Aorta (tissue), 5 donors: ENCODE results near the gene NLRP5. TPM values are rescaled to one million over a fixed set of nuclear protein-coding genes. Genes with fewer than 3 reads are reported as not detected.
"Not testable (repeated sequence)": the region's sequence is repeated elsewhere in the genome, so short reads cannot be mapped to it uniquely, and the experiment has no call there.

Experiments
- ATAC-seq: fragments of 200-7000 bp; cut with Tn5 transposase; one replicate; pipeline ENCODE4 v1.9.1; 2022; ENCODE audit warnings: moderate library complexity; ENCODE audit not compliant: low FRiP score
- DNase-seq, 2 donors: peaks; one replicate each; pipeline ENCODE4 v3.0.0-alpha.2; 2020
- H3K27ac ChIP-seq, 2 donors: one replicate each; pipeline ENCODE4 v1.5.1; 2013; ENCODE audit warnings: low read length in 2 of 2, mild to moderate bottlenecking in 2 of 2, moderate library complexity in 2 of 2, control low read depth in 1 of 2, inconsistent platforms in 1 of 2, low read depth in 1 of 2
- H3K27me3 ChIP-seq, 2 donors: one replicate each; pipeline ENCODE4 v1.6.1; 2013; ENCODE audit warnings: control low read depth in 1 of 2, low read length in 1 of 2, mild to moderate bottlenecking in 1 of 2, moderate library complexity in 1 of 2; ENCODE audit not compliant: insufficient read depth in 2 of 2, control insufficient read depth in 1 of 2
- H3K36me3 ChIP-seq, 2 donors: one replicate each; pipeline ENCODE4 v1.6.1; 2013; ENCODE audit warnings: control low read depth in 1 of 2, low read length in 1 of 2, mild to moderate bottlenecking in 1 of 2; ENCODE audit not compliant: insufficient read depth in 2 of 2, control insufficient read depth in 1 of 2
- H3K4me1 ChIP-seq, 2 donors: one replicate each; pipeline ENCODE4 v1.6.1; 2013; ENCODE audit warnings: low read length in 2 of 2, control low read depth in 1 of 2, mild to moderate bottlenecking in 1 of 2, moderate library complexity in 1 of 2; ENCODE audit not compliant: insufficient read depth in 2 of 2, control insufficient read depth in 1 of 2
- H3K4me3 ChIP-seq, 2 donors: one replicate each; pipeline ENCODE4 v1.5.1; 2013; ENCODE audit warnings: low read length in 2 of 2, control low read depth in 1 of 2, mild to moderate bottlenecking in 1 of 2
- H3K9me3 ChIP-seq: one replicate; pipeline ENCODE4 v1.6.1; 2013; ENCODE audit warnings: mild to moderate bottlenecking, low read length; ENCODE audit not compliant: control insufficient read depth
- WGBS, 2 donors: extraction: QIAGEN DNeasy Blood & Tissue Kit; methylation state at CpG; one replicate each; pipeline ENCODE4 v1.1.7; 2013; 5-methylcytosine and 5-hydroxymethylcytosine counted together
- intact Hi-C, 2 donors: fragments of 100-400 bp; cut with DNase I; formaldehyde crosslinking; loops; one replicate each; pipeline versions ENCODE4 v1.14.2 to v1.15.0; 2022
- polyA plus RNA-seq, 2 donors: library from polyadenylated mRNA; stranded (reverse); fragments of 200-250 nt; gene quantifications; one replicate each; pipeline ENCODE4 v1.2.3, GENCODE V29; 2013
- total RNA-seq, 2 donors: library from RNA; stranded (reverse); fragmentation: NEBNext Ultra II Directional; extraction: Animal tissue kit (Norgen Biotek cat#: 25700); gene quantifications; one replicate each; pipeline ENCODE4 v1.2.1, GENCODE V29; 2021
- donor health status: healthy with polysubstance abuse.
- donor health status: Bipolar disorder and iron deficiency.
- donor health status: DM: no; HTN: no; CAD: no.
- donor health status: DM: no; HTN: no; CAD: no.
- donor health status: DM: yes; HTN: yes; CAD: no.

NLRP5 gene
- total and polyA plus RNA-seq, 4 donors = not detected

DNA sequence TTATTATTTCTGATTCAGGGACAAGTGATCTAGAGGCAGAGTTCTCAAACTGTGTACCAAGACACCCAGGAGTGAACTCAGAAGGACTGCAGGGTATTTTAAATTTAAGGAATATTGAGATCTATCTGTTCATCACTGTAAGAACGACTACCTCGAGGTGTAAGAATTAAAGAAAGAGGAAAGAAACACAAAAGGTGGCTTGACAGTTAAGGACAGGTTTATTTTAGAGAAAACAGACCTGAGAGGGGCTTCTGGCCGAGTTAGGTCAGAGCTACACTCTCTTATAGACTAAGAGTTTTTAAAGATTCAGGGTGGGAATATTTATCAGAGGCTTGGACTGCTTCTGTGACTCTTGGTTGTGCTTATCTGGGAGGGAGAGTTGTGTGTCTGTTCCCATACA is 12.6 kb upstream of the NLRP5 start:
- intact Hi-C loops = no loop called here
- Histone ChIP-seq H3K36me3 (no peaks in the 10 kb centered on the region), H3K4me3 (no peak overlapping the region), H3K27me3 (no peaks in the 10 kb centered on the region), H3K4me1 (no peaks in the 10 kb centered on the region), H3K9me3 (peaks cover 8% of the 10 kb centered on the region), H3K27ac (no peak overlapping the region)
- no peak for DNase-seq
- WGBS, 2 donors = 37 to 47% methylated on average over 3 of the region's 3 CpGs
- ATAC-seq = no peak

DNA sequence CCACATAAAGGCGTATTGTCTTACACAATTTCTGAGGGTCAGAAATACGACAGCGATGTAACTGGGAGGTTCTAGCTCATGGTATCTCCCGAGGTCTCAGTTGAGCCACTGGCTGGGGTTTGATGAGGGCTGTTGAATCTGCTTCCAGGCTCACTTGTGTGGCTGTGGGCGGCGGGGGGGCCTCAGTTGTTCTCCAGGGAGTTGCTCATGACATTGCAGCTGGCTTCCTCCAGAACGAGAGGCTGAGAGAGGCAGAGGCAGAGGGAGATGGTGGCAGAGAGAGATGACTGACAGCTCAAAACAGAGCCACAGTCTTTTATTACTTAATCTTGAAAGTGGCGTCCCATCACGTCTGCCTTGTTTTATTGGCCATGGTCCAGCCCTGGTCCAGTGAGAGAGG is 6.2 kb upstream of the NLRP5 start:
- no peaks in the 10 kb centered on the region for H3K36me3 ChIP-seq
- 69 to 73% methylated on average over 9 of the region's 9 CpGs for WGBS, 2 donors
- peaks cover 5% of the 10 kb centered on the region for H3K9me3 ChIP-seq

DNA sequence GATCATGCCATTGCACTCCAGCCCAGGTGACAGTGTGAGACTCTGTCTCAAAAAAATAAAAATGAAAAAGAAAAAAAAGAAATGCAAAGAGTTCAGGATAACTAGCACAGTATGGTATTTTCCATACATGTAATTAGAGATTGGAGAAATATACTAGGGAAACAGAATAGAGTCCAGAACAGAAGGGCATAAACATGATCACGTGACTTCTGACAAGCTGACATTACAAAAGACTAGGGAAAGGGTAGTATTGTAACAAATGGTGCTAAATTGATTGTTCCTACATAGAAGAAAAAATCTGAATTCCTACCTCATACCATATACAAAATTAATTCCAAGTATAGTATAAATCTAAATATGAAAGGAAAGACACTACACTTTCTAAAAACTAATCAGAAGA is 1.3 kb upstream of the NLRP5 start:
- intact Hi-C loops = no loop called here
- Histone ChIP-seq H3K27me3 (no peaks in the 10 kb centered on the region), H3K4me1 (no peaks in the 10 kb centered on the region), H3K27ac (no peak overlapping the region), H3K9me3 (peaks cover 4% of the 10 kb centered on the region), H3K36me3 (no peaks in the 10 kb centered on the region), H3K4me3 (no peak overlapping the region)
- ATAC-seq (no peak), DNase-seq (no peak)
- WGBS, 2 donors = 71 to 80% methylated on average over 1 of the region's 1 CpG

More for the DNA sequence above, 6.2 kb upstream of the NLRP5 start:
- no peaks in the 10 kb centered on the region for H3K4me1 ChIP-seq
- ATAC-seq (no peak), DNase-seq (no peak)
- H3K27me3 ChIP-seq = no peaks in the 10 kb centered on the region
- intact Hi-C loops = no loop called here
- H3K4me3 ChIP-seq = no peak overlapping the region
- H3K27ac ChIP-seq = no peak overlapping the region

DNA sequence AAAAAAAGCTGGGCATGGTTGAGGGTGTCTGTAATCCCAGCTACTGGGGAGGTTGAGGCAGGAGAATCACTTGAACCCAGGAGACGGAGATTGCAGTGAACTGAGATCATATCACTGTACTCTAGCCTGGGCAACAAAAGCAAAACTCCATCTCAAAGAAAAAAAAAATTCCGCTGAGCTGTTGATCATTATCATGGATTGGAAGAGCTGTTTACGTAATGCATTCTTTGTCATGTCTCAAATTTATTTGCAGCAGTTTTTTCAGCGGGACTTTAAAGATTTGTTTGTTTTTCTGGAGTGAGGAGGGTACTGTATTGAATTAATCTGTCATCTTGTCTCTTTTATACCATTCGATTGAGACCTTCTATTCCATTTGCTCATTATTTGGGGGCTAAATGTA is 4.3 kb downstream of the NLRP5 start:
- 75 to 77% methylated on average over 5 of the region's 5 CpGs for WGBS, 2 donors
- Histone ChIP-seq H3K4me3 (no peak overlapping the region), H3K27me3 (no peaks in the 10 kb centered on the region), H3K36me3 (no peaks in the 10 kb centered on the region), H3K27ac (no peak overlapping the region), H3K9me3 (peaks cover 2% of the 10 kb centered on the region), H3K4me1 (no peaks in the 10 kb centered on the region)
- intact Hi-C loops = no loop called here
- ATAC-seq (no peak), DNase-seq (no peak)

DNA sequence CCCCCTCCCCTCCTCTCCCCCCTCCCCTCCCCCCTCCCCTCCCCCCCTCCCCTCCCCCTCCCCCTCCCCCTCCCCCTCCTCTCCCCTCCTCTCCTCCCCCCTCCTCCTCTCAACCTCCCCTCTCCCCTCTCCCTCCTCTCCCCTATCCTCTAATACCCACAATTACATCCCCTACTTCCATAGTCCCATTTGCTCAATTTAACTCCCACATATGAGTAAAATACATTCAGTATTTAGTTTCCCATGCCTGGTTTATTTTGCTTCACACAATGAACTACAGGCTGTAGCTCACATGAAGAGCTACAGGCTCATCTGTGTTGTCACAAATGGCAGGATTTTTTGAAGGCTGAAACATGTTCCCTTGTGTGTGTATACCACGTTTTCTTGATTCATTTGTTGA is 6.9 kb downstream of the NLRP5 start:
- ATAC-seq = no peak
- intact Hi-C loops = no loop called here

DNA sequence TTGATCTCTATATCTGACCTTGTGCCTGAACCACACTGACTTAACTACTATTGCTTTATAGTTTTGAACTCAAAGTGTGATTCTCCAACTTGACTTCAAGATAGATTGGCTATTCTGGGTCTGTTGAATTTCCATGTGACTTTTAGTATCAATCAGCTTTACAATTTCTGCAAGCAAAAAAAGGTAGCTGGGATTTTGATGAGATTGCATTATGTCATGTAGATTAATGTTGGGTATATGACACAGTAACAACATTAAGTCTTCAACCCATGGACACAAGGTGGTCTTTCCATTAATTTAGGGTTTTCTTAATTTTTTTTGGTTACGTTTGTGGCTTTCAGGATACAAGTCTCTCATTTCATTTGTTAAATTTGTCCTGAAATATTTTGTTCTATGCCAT is 28.2 kb downstream of the NLRP5 start:
- H3K9me3 ChIP-seq = no peaks in the 10 kb centered on the region
- H3K4me3 ChIP-seq = no peak overlapping the region
- DNase-seq (no peak), ATAC-seq (no peak)
- H3K36me3 ChIP-seq = no peaks in the 10 kb centered on the region
- H3K27me3 ChIP-seq = no peaks in the 10 kb centered on the region
- intact Hi-C loops = no loop called here
- 45 to 59% methylated on average over 1 of the region's 1 CpG for WGBS, 2 donors
- H3K27ac ChIP-seq = no peak overlapping the region
- H3K4me1 ChIP-seq = no peaks in the 10 kb centered on the region

More for the DNA sequence above, 6.9 kb downstream of the NLRP5 start:
- Histone ChIP-seq H3K4me1 (no peaks in the 10 kb centered on the region), H3K36me3 (no peaks in the 10 kb centered on the region), H3K4me3 (no peak overlapping the region), H3K9me3 (no peaks in the 10 kb centered on the region), H3K27ac (no peak overlapping the region), H3K27me3 (no peaks in the 10 kb centered on the region)
- WGBS, 2 donors = 36 to 47% methylated on average over 1 of the region's 1 CpG
- DNase-seq = no peak

DNA sequence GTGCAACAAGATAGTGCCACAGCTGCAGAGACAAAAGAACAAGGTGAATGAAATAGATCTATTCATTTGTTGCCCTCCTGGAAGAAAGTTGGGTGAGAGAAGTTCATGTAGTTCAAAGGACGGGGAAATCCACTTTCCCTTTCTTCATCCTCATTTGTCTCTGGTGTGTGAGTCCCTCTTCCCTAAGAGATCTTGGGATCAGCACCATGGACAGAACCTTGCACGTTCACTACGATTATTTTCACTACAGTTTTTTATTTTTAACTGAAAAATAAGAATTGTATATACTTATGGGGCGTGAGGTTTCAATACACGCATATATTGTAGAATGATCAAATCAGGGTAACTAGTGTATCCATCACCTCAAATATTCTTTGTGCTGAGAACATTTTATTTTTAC is 29.2 kb downstream of the NLRP5 start:
- H3K4me1 ChIP-seq = no peaks in the 10 kb centered on the region
- H3K27me3 ChIP-seq = no peaks in the 10 kb centered on the region
- no peaks in the 10 kb centered on the region for H3K36me3 ChIP-seq
- no peak overlapping the region for H3K27ac ChIP-seq
- no peak for DNase-seq
- intact Hi-C loops = no loop called here
- no peak overlapping the region for H3K4me3 ChIP-seq
- WGBS, 2 donors = 27 to 32% methylated on average over 5 of the region's 5 CpGs
- no peak for ATAC-seq
- H3K9me3 ChIP-seq = no peaks in the 10 kb centered on the region

DNA sequence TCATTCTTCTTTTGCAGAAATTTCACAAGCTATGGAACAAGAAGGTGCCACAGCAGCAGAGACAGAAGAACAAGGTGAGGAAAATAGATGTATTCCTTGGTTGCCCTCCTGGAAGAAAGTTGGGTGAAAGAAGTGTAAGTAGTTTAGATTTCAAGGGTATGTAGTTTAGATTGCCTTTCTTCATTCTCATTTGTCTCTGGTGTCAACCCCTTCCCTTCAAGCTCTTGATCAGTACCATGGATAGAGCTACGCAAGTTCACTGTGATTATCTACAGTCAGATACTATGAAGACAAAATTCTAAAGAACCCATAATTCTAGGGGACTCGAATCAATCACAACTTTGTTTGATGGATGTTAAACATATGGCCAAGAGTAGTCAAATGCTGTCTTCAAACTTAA is 32.8 kb downstream of the NLRP5 start:
- H3K4me1 ChIP-seq, H3K9me3 ChIP-seq, ATAC-seq, H3K27ac ChIP-seq, H3K27me3 ChIP-seq, intact Hi-C loops, DNase-seq, H3K36me3 ChIP-seq, H3K4me3 ChIP-seq: not testable (repeated sequence)
- 62 to 100% methylated on average over 1 to 2 of the region's 2 CpGs for WGBS, 2 donors

DNA sequence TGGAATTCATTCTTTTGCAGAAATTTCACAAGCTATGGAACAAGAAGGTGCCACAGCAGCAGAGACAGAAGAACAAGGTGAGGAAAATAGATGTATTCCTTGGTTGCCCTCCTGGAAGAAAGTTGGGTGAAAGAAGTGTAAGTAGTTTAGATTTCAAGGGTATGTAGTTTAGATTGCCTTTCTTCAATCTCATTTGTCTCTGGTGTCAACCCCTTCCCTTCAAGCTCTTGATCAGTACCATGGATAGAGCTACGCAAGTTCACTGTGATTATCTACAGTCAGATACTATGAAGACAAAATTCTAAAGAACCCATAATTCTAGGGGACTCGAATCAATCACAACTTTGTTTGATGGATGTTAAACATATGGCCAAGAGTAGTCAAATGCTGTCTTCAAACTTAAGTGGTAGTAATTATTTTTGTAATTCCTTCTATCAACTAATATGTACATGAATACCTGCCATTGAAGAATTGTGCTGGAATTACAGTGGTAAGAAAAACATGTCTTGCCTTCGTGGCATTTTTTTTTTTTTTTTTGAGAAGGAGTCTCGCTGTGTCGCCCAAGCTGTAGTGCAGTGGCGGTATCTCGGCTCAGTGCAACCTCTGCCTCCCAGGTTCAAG is 33.9 kb downstream of the NLRP5 start:
- H3K27me3 ChIP-seq, H3K27ac ChIP-seq, H3K36me3 ChIP-seq, H3K4me1 ChIP-seq, H3K4me3 ChIP-seq, intact Hi-C loops, DNase-seq, ATAC-seq, H3K9me3 ChIP-seq: not testable (repeated sequence)
- 62 to 65% methylated on average over 6 of the region's 7 CpGs for WGBS, 2 donors
